HepG2 (cell line): ENCODE data around the gene CCL19. TPM values are rescaled to one million over a fixed set of nuclear protein-coding genes. Genes with fewer than 3 reads are reported as not detected.

Source experiments
- ATF1 ChIP-seq: IDR thresholded peaks from 2 replicates; pipeline ENCODE4 v1.6.1; 2016; ENCODE audit warnings: mild to moderate bottlenecking, control low read depth
- ATF7 ChIP-seq, 2 experiments: fragments of 450-650 bp in 1 of 2; sonication (generic) in 1 of 2; formaldehyde crosslinking in 1 of 2; IDR thresholded peaks; 2 replicates each; pipeline versions ENCODE4 v1.4.0 to v1.6.1; 2016 to 2020; ENCODE audit warnings: antibody characterized with exemption in 1 of 2, mild to moderate bottlenecking in 1 of 2, missing genetic modification reagents in 1 of 2
- CREM ChIP-seq, 2 experiments: sonication (generic) in 1 of 2; formaldehyde crosslinking in 1 of 2; IDR thresholded peaks; 2 replicates each; pipeline versions ENCODE4 v1.4.0 to v1.6.1; 2016 to 2020; ENCODE audit warnings: antibody characterized with exemption in 1 of 2, mild to moderate bottlenecking in 1 of 2, missing genetic modification reagents in 1 of 2
- ERF ChIP-seq: IDR thresholded peaks from 2 replicates; pipeline ENCODE4 v1.6.1; 2018; ENCODE audit warnings: missing biosample characterization, missing genetic modification reagents
- GABPA ChIP-seq, 2 experiments: IDR thresholded peaks; 2 replicates each; pipeline ENCODE4 v1.6.1; 2011 to 2016; ENCODE audit warnings: low read depth in 2 of 2, low read length in 1 of 2, missing biosample characterization in 1 of 2, missing genetic modification characterization in 1 of 2
- GATAD1 ChIP-seq: IDR thresholded peaks from 2 replicates; pipeline ENCODE4 v1.6.1; 2016; ENCODE audit warnings: missing genetic modification reagents, missing compliant biosample characterization
- HOXA3 ChIP-seq: sonication (generic); formaldehyde crosslinking; IDR thresholded peaks from 2 replicates; pipeline ENCODE4 v1.5.0; 2020; ENCODE audit warnings: missing genetic modification reagents
- KDM2A ChIP-seq: sonication (generic); formaldehyde crosslinking; IDR thresholded peaks from 2 replicates; pipeline ENCODE4 v1.4.0; 2020; ENCODE audit warnings: low read depth, missing genetic modification reagents, borderline replicate concordance
- KLF9 ChIP-seq: IDR thresholded peaks from 2 replicates; pipeline ENCODE4 v1.6.1; 2016; ENCODE audit warnings: low read depth
- POLR2AphosphoS5 ChIP-seq: IDR thresholded peaks from 2 replicates; pipeline ENCODE4 v1.6.1; 2012; ENCODE audit warnings: low read depth, low read length
- POLR2G ChIP-seq: fragments of 200-400 bp; formaldehyde crosslinking; IDR thresholded peaks from 2 replicates; pipeline ENCODE4 v1.6.1; 2018; ENCODE audit warnings: mild to moderate bottlenecking, low read depth, low read length, moderate library complexity
- SAP130 ChIP-seq: IDR thresholded peaks from 2 replicates; pipeline ENCODE4 v1.6.1; 2016; ENCODE audit warnings: low read depth
- ZMYM4 ChIP-seq: sonication (generic); formaldehyde crosslinking; IDR thresholded peaks from 2 replicates; pipeline ENCODE4 v1.8.1; 2023; ENCODE audit warnings: mild to moderate bottlenecking, missing genetic modification reagents
- ZNF430 ChIP-seq: sonication (generic); formaldehyde crosslinking; IDR thresholded peaks from 2 replicates; pipeline ENCODE4 v1.9.0; 2021; ENCODE audit warnings: mild to moderate bottlenecking, missing genetic modification reagents
- ZNF577 ChIP-seq: sonication (generic); formaldehyde crosslinking; IDR thresholded peaks from 2 replicates; pipeline ENCODE4 v1.4.0; 2020; ENCODE audit warnings: mild to moderate bottlenecking, low read depth, missing genetic modification reagents, borderline replicate concordance
- ZNF761 ChIP-seq: sonication (generic); formaldehyde crosslinking; conservative IDR thresholded peaks from 2 replicates; pipeline ENCODE4 v1.4.0; 2020; ENCODE audit warnings: mild to moderate bottlenecking, missing genetic modification reagents
- polyA plus RNA-seq, 8 experiments: library from polyadenylated mRNA; depleted of rRNA in 3 of 8; stranded (reverse) in 7 of 8; unstranded in 1 of 8; fragments of >200 nt; fragmentation: Illumina TruSeq in 4 of 8; extraction: Trizol in 4 of 8; gene quantifications; 2 replicates each; pipeline versions ENCODE4 v1.2.1 to v1.2.3, GENCODE V29; 2011 to 2016; ENCODE audit warnings: low read depth in 4 of 8, missing spikeins in 1 of 8, mixed read lengths in 1 of 8; ENCODE audit not compliant: insufficient read depth in 1 of 8
- total RNA-seq, 5 experiments: library from RNA; depleted of rRNA; stranded (reverse); fragments of >200 nt; fragmentation: Illumina TruSeq; extraction: Trizol; gene quantifications; 2 replicates each; pipeline ENCODE4 v1.2.3, GENCODE V29; 2016; ENCODE audit warnings: low read depth in 1 of 5
- TF ChIP-seq, protein P1 (sequence below): sonication (generic); formaldehyde crosslinking; IDR thresholded peaks from 2 replicates; pipeline ENCODE4 v1.5.1; 2020; ENCODE audit warnings: mild to moderate bottlenecking, missing genetic modification reagents, moderate library complexity
- TF ChIP-seq, protein P2 (sequence below): sonication (generic); formaldehyde crosslinking; IDR thresholded peaks from 2 replicates; pipeline ENCODE4 v1.5.0; 2020; ENCODE audit warnings: missing genetic modification reagents
- TF ChIP-seq, protein P3 (sequence below): sonication (generic); formaldehyde crosslinking; IDR thresholded peaks from 2 replicates; pipeline ENCODE4 v1.5.0; 2020; ENCODE audit warnings: mild to moderate bottlenecking, missing genetic modification reagents, borderline replicate concordance

Gene CCL19
- total and polyA plus RNA-seq, 2 of the 13 experiments (the other 11 are each of a cell fraction or from before 2014, with no cell fraction given) = not detected

DNA sequence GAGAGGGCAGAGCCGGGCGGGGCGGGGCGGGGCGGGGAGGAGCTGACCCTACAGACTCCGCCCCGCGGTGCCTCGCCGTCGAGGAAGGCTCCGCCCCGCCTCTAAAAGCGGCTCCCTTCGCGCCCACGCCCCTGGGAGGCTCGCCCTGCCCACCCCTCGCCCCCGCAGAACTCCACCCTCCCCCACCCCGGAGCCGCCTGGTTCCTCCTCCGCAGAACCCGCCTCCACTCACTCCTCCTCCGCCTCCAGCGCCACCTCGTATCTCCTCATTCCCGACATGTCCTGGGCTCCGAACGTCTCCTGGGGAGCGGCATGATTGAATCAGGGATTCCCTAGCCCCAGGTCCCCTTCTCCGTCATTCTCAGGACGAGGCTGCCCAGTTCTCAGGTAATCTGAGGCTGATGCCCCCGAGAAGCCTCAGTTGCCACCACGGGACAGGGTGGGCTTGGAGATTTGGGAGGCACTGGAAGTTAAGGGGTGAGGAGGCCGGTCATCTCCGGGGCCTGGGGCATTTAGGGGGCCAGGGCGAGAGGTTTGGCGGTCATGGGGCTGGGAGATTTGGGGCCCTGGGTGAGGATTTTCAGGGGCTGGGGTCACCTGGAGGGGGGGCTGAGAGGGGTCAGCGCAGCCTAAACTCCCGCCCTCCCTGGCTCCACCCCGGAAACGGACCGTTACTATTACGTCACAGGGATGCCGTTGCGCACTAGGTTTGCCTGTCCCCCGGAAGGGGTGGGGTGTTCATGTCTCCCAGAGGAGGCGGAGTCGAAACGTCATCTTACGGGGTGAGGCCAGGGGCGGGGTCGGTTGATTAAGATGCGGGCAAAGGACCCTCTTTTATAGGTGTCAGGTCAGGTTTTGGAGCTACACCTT is 25.5 kb downstream of the CCL19 start (continued):
- no peak for TF ChIP-seq POLR2AphosphoS5
- TF ChIP-seq, protein P1, sequence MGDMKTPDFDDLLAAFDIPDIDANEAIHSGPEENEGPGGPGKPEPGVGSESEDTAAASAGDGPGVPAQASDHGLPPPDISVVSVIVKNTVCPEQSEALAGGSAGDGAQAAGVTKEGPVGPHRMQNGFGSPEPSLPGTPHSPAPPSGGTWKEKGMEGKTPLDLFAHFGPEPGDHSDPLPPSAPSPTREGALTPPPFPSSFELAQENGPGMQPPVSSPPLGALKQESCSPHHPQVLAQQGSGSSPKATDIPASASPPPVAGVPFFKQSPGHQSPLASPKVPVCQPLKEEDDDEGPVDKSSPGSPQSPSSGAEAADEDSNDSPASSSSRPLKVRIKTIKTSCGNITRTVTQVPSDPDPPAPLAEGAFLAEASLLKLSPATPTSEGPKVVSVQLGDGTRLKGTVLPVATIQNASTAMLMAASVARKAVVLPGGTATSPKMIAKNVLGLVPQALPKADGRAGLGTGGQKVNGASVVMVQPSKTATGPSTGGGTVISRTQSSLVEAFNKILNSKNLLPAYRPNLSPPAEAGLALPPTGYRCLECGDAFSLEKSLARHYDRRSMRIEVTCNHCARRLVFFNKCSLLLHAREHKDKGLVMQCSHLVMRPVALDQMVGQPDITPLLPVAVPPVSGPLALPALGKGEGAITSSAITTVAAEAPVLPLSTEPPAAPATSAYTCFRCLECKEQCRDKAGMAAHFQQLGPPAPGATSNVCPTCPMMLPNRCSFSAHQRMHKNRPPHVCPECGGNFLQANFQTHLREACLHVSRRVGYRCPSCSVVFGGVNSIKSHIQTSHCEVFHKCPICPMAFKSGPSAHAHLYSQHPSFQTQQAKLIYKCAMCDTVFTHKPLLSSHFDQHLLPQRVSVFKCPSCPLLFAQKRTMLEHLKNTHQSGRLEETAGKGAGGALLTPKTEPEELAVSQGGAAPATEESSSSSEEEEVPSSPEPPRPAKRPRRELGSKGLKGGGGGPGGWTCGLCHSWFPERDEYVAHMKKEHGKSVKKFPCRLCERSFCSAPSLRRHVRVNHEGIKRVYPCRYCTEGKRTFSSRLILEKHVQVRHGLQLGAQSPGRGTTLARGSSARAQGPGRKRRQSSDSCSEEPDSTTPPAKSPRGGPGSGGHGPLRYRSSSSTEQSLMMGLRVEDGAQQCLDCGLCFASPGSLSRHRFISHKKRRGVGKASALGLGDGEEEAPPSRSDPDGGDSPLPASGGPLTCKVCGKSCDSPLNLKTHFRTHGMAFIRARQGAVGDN (CRISPR knock-in tag) = peak; percentile 41; the same call in 1 of the 2 replicates
- TF ChIP-seq CREM (IDR thresholded peaks at IDR 0.05) = peak; percentile 68
- no peak for TF ChIP-seq CREM (CRISPR knock-in tag; IDR thresholded peaks at IDR 0.05)
- TF ChIP-seq ZNF761 (CRISPR knock-in tag) = no peak
- TF ChIP-seq SAP130 (CRISPR knock-in tag) = peak; percentile 16; the same call in 1 of the 2 replicates
- TF ChIP-seq KDM2A (CRISPR knock-in tag) = peak; percentile 51; the same call in 1 of the 2 replicates
- peak; percentile 77 for TF ChIP-seq HOXA3 (CRISPR knock-in tag)
- TF ChIP-seq POLR2G = peak; percentile 60
- TF ChIP-seq, protein P2, sequence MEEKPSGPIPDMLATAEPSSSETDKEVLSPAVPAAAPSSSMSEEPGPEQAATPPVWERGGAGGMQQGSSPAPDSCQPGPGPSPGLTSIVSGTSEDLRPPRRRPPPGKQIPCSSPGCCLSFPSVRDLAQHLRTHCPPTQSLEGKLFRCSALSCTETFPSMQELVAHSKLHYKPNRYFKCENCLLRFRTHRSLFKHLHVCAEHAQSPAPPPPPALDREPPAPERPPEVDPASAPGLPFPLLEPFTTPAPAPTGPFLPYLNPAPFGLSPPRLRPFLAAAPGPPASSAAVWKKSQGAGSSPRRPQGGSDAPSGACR (CRISPR knock-in tag) = 0 out of 2 replicates have a peak, but pooled peaks have one; percentile 42
- no peak for TF ChIP-seq ZNF577 (CRISPR knock-in tag)
- TF ChIP-seq GATAD1 (CRISPR knock-in tag) = peak; percentile 35; the same call in 1 of the 2 replicates
- no peak for TF ChIP-seq KLF9 (CRISPR knock-in tag)
- TF ChIP-seq ZMYM4 (CRISPR knock-in tag) = peak; percentile 8; the same call in 1 of the 2 replicates
- TF ChIP-seq, protein P3, sequence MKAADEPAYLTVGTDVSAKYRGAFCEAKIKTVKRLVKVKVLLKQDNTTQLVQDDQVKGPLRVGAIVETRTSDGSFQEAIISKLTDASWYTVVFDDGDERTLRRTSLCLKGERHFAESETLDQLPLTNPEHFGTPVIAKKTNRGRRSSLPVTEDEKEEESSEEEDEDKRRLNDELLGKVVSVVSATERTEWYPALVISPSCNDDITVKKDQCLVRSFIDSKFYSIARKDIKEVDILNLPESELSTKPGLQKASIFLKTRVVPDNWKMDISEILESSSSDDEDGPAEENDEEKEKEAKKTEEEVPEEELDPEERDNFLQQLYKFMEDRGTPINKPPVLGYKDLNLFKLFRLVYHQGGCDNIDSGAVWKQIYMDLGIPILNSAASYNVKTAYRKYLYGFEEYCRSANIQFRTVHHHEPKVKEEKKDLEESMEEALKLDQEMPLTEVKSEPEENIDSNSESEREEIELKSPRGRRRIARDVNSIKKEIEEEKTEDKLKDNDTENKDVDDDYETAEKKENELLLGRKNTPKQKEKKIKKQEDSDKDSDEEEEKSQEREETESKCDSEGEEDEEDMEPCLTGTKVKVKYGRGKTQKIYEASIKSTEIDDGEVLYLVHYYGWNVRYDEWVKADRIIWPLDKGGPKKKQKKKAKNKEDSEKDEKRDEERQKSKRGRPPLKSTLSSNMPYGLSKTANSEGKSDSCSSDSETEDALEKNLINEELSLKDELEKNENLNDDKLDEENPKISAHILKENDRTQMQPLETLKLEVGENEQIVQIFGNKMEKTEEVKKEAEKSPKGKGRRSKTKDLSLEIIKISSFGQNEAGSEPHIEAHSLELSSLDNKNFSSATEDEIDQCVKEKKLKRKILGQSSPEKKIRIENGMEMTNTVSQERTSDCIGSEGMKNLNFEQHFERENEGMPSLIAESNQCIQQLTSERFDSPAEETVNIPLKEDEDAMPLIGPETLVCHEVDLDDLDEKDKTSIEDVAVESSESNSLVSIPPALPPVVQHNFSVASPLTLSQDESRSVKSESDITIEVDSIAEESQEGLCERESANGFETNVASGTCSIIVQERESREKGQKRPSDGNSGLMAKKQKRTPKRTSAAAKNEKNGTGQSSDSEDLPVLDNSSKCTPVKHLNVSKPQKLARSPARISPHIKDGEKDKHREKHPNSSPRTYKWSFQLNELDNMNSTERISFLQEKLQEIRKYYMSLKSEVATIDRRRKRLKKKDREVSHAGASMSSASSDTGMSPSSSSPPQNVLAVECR (CRISPR knock-in tag) = peak; percentile 43; the same call in 1 of the 2 replicates
- TF ChIP-seq ZNF430 (CRISPR knock-in tag) = 0 out of 2 replicates have a peak, but pooled peaks have one; percentile 21
- TF ChIP-seq GABPA (IDR thresholded peaks at IDR 0.05; ENCODE audit: low read depth, low read length) = peak; percentile 62
- TF ChIP-seq GABPA (CRISPR knock-in tag; IDR thresholded peaks at IDR 0.05; ENCODE audit: low read depth) = peak; percentile 91
- peak; percentile 69; the same call in 1 of the 2 replicates for TF ChIP-seq ATF1 (CRISPR knock-in tag)
- 0 out of 2 replicates have a peak, but pooled peaks have one; percentile 5 for TF ChIP-seq ERF (CRISPR knock-in tag)
- TF ChIP-seq ATF7 (IDR thresholded peaks at IDR 0.05) = peak; percentile 60
- TF ChIP-seq ATF7 (CRISPR knock-in tag; IDR thresholded peaks at IDR 0.05) = no peak
